ENCODE measurements around the gene CCNY. TPM values are rescaled to one million over a fixed set of nuclear protein-coding genes. Genes with fewer than 3 reads are reported as not detected.

CCNY gene
- total RNA-seq, 2 experiments from 2014 or later = 37.0 to 55.8 TPM

DNA sequence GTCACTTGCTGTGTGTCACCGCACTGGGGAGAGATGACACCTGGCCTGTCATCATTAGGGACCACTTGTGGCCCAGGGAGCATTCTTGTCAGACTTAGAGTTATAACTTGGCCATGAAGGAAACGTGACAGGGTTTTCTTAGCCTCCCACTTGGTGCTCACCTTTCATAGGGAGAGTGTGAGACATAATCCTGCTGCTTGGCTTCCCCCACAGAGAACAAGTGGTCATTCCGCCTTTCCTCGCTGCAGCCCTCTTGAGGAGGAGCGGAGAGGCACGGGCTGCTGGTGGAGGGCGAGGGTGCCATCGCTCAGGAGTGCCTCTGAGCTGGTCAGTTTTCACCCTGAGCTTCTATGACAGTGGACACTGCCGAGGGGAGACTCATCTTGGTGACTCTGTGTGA lies 143.8 kb downstream of the CCNY start:
- H2AFZ ChIP-seq (ENCODE audit: low read length) = no peak overlapping the region
- no peaks in the 10 kb centered on the region for H3K9me2 ChIP-seq (ENCODE audit: insufficient read depth, low read length)
- POLR2A ChIA-PET = interaction anchor here (1.2 kb wide), 1 partner anchor 11 kb away, joined by 4 read pairs; no protein-coding TSS in a partner anchor
- BruUV-seq (replicated peaks) = no TSS peak
- CTCF ChIA-PET (ENCODE audit: unreplicated experiment) = no interaction called here
- intact Hi-C loops (cut with micrococcal nuclease; ENCODE audit: unreplicated experiment) = no loop called here
- no peak overlapping the region for H3K27ac ChIP-seq (ENCODE audit: low read depth, low read length, poor library complexity, severe bottlenecking)
- H3K79me2 ChIP-seq (ENCODE audit: insufficient read depth, low read depth, low read length) = no peaks in the 10 kb centered on the region
- no peak overlapping the region for H3K4me3 ChIP-seq (ENCODE audit: low read depth, low read length, poor library complexity, severe bottlenecking)
- TF ChIP-seq, protein P1, sequence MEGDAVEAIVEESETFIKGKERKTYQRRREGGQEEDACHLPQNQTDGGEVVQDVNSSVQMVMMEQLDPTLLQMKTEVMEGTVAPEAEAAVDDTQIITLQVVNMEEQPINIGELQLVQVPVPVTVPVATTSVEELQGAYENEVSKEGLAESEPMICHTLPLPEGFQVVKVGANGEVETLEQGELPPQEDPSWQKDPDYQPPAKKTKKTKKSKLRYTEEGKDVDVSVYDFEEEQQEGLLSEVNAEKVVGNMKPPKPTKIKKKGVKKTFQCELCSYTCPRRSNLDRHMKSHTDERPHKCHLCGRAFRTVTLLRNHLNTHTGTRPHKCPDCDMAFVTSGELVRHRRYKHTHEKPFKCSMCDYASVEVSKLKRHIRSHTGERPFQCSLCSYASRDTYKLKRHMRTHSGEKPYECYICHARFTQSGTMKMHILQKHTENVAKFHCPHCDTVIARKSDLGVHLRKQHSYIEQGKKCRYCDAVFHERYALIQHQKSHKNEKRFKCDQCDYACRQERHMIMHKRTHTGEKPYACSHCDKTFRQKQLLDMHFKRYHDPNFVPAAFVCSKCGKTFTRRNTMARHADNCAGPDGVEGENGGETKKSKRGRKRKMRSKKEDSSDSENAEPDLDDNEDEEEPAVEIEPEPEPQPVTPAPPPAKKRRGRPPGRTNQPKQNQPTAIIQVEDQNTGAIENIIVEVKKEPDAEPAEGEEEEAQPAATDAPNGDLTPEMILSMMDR (conservative IDR thresholded peaks at IDR 0.05; ENCODE audit: low read length) = no peak
- TF ChIP-seq EZH2phosphoT487 (IDR thresholded peaks at IDR 0.05; ENCODE audit: borderline replicate concordance, low read depth, low read length) = no peak
- H4K20me1 ChIP-seq (ENCODE audit: insufficient read depth, low read length) = no peaks in the 10 kb centered on the region
- H3K36me3 ChIP-seq (ENCODE audit: insufficient read depth, low read length) = no peaks in the 10 kb centered on the region
- H3K4me1 ChIP-seq (ENCODE audit: insufficient read depth, low read length, poor library complexity, severe bottlenecking) = no peaks in the 10 kb centered on the region
- no peak overlapping the region for H3K4me2 ChIP-seq (ENCODE audit: low read length)
- H3K9me3 ChIP-seq (ENCODE audit: low read length) = no peaks in the 10 kb centered on the region
- no peak for DNase-seq (ENCODE audit: low spot score)

DNA sequence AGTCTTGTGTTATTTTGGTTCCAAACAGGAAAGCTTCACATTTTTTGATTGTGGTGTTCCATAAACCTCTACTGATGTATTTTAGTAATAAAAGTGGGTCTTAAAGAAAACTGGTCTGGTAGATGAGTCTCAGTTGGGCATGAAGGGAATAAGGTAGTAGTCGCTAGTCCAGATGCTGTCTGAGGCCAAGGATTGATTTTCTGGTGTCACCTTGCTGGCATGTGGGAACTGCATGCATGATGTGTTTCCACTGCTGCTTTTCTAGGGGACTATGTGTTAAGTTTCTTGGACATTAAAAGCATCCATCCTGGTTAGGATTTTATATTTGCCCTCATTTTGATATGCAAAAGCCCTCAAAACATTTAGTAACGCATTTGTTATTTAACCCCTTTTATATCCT lies 145.1 kb downstream of the CCNY start:
- no peak overlapping the region for H3K27ac ChIP-seq (ENCODE audit: low read depth, low read length, poor library complexity, severe bottlenecking)
- TF ChIP-seq EZH2phosphoT487 (IDR thresholded peaks at IDR 0.05; ENCODE audit: borderline replicate concordance, low read depth, low read length) = no peak
- TF ChIP-seq, protein P1 (conservative IDR thresholded peaks at IDR 0.05; ENCODE audit: low read length) = no peak
- no peak overlapping the region for H3K4me3 ChIP-seq (ENCODE audit: low read depth, low read length, poor library complexity, severe bottlenecking)
- ChIA-PET POLR2A (interaction anchor here (1.2 to 2.3 kb wide), 2 partner anchors 11 to 13 kb away, joined by 4 to 5 read pairs; no protein-coding TSS in a partner anchor), CTCF (ENCODE audit: unreplicated experiment) (no interaction called here)
- no peaks in the 10 kb centered on the region for H3K9me2 ChIP-seq (ENCODE audit: insufficient read depth, low read length)
- intact Hi-C loops (cut with micrococcal nuclease; ENCODE audit: unreplicated experiment) = no loop called here
- H3K36me3 ChIP-seq (ENCODE audit: insufficient read depth, low read length) = no peaks in the 10 kb centered on the region
- peaks cover 6% of the 10 kb centered on the region for H3K4me1 ChIP-seq (ENCODE audit: insufficient read depth, low read length, poor library complexity, severe bottlenecking)
- no peak overlapping the region for H3K4me2 ChIP-seq (ENCODE audit: low read length)
- no TSS peak for BruUV-seq (replicated peaks)
- H2AFZ ChIP-seq (ENCODE audit: low read length) = no peak overlapping the region
- no peaks in the 10 kb centered on the region for H3K9me3 ChIP-seq (ENCODE audit: low read length)
- H3K79me2 ChIP-seq (ENCODE audit: insufficient read depth, low read depth, low read length) = no peaks in the 10 kb centered on the region
- no peak for DNase-seq (ENCODE audit: low spot score)
- H4K20me1 ChIP-seq (ENCODE audit: insufficient read depth, low read length) = no peaks in the 10 kb centered on the region

DNA sequence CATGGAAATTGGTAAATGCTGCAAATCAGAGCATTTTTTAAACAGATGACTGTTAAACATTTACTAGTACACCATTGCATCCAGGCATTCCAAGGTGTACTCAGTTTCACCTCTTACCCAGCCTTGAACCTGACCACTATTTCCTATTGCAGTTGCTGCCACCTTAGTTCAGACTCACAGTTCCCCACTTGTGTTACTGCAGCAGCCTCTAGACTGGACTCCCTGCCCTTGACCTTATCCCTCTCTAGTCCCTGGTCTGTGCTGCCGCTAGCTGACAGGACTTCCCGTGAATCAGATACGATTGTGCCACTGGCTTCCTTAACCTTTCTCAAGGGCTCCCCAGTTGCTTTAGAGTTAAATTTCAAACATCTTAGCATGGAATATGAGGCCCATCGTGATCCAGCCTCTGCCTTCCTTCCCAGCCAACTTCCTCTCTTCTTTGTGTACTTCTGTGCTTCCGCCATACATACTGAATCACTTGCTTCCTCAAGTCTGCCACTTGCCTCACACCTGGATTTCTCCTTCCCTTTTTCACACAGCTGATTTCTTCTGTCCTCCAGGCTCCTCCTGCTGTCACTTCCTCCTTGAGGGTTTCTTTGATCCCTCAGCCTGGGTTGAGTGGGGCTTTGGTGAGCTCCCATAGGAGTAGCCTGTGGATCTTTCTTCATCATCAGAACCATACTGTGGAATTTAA lies 150.1 kb downstream of the CCNY start:
- Histone ChIP-seq H3K27ac (ENCODE audit: low read depth, low read length, poor library complexity, severe bottlenecking) (no peak overlapping the region), H2AFZ (ENCODE audit: low read length) (no peak overlapping the region), H3K4me3 (ENCODE audit: low read depth, low read length, poor library complexity, severe bottlenecking) (no peak overlapping the region), H4K20me1 (ENCODE audit: insufficient read depth, low read length) (no peaks in the 10 kb centered on the region), H3K79me2 (ENCODE audit: insufficient read depth, low read depth, low read length) (no peaks in the 10 kb centered on the region), H3K9me2 (ENCODE audit: insufficient read depth, low read length) (no peaks in the 10 kb centered on the region), H3K4me1 (ENCODE audit: insufficient read depth, low read length, poor library complexity, severe bottlenecking) (peaks cover 10% of the 10 kb centered on the region), H3K4me2 (ENCODE audit: low read length) (no peak overlapping the region), H3K36me3 (ENCODE audit: insufficient read depth, low read length) (no peaks in the 10 kb centered on the region), H3K9me3 (ENCODE audit: low read length) (no peaks in the 10 kb centered on the region)
- ChIA-PET POLR2A (no interaction called here), CTCF (ENCODE audit: unreplicated experiment) (no interaction called here)
- no peak for DNase-seq (ENCODE audit: low spot score)
- intact Hi-C loops (cut with micrococcal nuclease; ENCODE audit: unreplicated experiment) = no loop called here
- TF ChIP-seq, protein P1 (conservative IDR thresholded peaks at IDR 0.05; ENCODE audit: low read length) = no peak
- no peak for TF ChIP-seq EZH2phosphoT487 (IDR thresholded peaks at IDR 0.05; ENCODE audit: borderline replicate concordance, low read depth, low read length)
- no TSS peak for BruUV-seq (replicated peaks)

Data from OCI-LY7 (cell line).